ENCODE measurements around the gene STARD6. TPM values are rescaled to one million over a fixed set of nuclear protein-coding genes. Genes with fewer than 3 reads are reported as not detected.

The STARD6 gene
- total and polyA plus RNA-seq, 4 donors, result not detected

DNA sequence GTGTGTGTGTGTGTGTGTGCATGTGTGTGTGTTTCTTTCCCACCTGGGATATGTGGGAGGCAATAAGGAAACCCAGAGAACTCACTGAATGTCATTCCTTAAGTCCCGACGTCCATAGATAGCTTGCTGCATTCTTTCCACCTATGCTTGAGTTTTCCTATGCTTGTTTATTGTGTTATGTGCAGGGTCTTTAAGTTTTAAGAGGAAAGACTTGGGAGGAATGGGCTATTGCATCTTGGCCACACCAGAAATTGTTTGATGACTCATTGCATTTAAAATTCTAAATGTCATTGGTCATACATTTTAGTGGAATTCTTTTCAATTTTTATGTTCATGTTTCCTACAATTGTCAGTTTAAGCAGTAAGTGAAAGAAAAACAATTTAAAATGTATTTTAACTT, 33.7 kb downstream of the STARD6 start:
- no peaks in the 10 kb centered on the region for H3K9me3 ChIP-seq (ENCODE audit: control insufficient read depth in 4 of 4, low read length in 3 of 4)
- no peaks in the 10 kb centered on the region for H3K4me1 ChIP-seq (ENCODE audit: control insufficient read depth in 4 of 4, insufficient read depth in 4 of 4, low read length in 3 of 4)
- no peak overlapping the region for H3K9ac ChIP-seq (ENCODE audit: low read depth in 1 of 2, low read length in 2 of 2)
- DNase-seq (ENCODE audit: low spot score), result no peak
- WGBS, result 89% methylated on average over 2 of the region's 2 CpGs
- no peaks in the 10 kb centered on the region for H3K27me3 ChIP-seq (ENCODE audit: control insufficient read depth in 4 of 4, insufficient read depth in 4 of 4, low read length in 3 of 4)
- H3K27ac ChIP-seq (ENCODE audit: low read depth in 1 of 2, low read length in 2 of 2), result no peak overlapping the region
- no peaks in the 10 kb centered on the region for H3K36me3 ChIP-seq (ENCODE audit: control insufficient read depth in 4 of 4, insufficient read depth in 3 of 4, low read depth in 1 of 4, low read length in 3 of 4)
- TF ChIP-seq EGR1 (IDR thresholded peaks at IDR 0.05; ENCODE audit: low read depth in 2 of 2) (no peak), HNF4G (IDR thresholded peaks at IDR 0.05) (no peak), YY1 (IDR thresholded peaks at IDR 0.05) (no peak), RAD21 (IDR thresholded peaks at IDR 0.05) (no peak), RXRA (IDR thresholded peaks at IDR 0.05) (no peak), FOXA2 (IDR thresholded peaks at IDR 0.05) (no peak), NR2F2 (IDR thresholded peaks at IDR 0.05) (no peak), GABPA (IDR thresholded peaks at IDR 0.05 in 1 of 2, conservative IDR thresholded peaks at IDR 0.05 in 1 of 2) (no peak)
- TF ChIP-seq, protein P1, sequence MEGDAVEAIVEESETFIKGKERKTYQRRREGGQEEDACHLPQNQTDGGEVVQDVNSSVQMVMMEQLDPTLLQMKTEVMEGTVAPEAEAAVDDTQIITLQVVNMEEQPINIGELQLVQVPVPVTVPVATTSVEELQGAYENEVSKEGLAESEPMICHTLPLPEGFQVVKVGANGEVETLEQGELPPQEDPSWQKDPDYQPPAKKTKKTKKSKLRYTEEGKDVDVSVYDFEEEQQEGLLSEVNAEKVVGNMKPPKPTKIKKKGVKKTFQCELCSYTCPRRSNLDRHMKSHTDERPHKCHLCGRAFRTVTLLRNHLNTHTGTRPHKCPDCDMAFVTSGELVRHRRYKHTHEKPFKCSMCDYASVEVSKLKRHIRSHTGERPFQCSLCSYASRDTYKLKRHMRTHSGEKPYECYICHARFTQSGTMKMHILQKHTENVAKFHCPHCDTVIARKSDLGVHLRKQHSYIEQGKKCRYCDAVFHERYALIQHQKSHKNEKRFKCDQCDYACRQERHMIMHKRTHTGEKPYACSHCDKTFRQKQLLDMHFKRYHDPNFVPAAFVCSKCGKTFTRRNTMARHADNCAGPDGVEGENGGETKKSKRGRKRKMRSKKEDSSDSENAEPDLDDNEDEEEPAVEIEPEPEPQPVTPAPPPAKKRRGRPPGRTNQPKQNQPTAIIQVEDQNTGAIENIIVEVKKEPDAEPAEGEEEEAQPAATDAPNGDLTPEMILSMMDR (IDR thresholded peaks at IDR 0.05; ENCODE audit: low read depth, low read length, missing input control), result no peak
- TF ChIP-seq, protein P2, sequence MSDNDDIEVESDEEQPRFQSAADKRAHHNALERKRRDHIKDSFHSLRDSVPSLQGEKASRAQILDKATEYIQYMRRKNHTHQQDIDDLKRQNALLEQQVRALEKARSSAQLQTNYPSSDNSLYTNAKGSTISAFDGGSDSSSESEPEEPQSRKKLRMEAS (IDR thresholded peaks at IDR 0.05), result no peak
- H3K4me3 ChIP-seq (ENCODE audit: low read depth in 1 of 3, low read length in 3 of 3), result no peak overlapping the region

DNA sequence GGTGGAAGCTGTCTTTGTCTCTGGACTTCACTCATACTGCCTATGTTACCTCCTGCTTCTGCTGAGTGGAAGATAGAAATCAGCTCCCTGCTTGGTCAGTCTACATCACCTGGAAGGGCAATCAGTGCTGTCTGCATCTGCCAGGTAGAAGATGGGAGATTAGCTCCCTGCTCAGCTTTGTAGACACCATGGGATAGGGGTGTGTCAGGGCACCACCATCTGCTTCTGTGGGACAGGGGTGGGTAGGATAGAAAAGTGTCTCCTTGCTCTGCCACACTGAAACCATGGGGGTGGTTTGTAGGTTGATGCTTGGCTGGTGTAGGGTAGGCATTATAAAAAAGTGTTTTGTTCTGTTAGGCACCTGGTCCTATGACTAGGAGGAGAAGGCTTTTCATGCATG, 34.1 kb downstream of the STARD6 start:
- DNase-seq (ENCODE audit: low spot score), result no peak
- Histone ChIP-seq H3K4me1 (ENCODE audit: control insufficient read depth in 4 of 4, insufficient read depth in 4 of 4, low read length in 3 of 4) (no peaks in the 10 kb centered on the region), H3K36me3 (ENCODE audit: control insufficient read depth in 4 of 4, insufficient read depth in 3 of 4, low read depth in 1 of 4, low read length in 3 of 4) (no peaks in the 10 kb centered on the region), H3K27ac (ENCODE audit: low read depth in 1 of 2, low read length in 2 of 2) (no peak overlapping the region), H3K9me3 (ENCODE audit: control insufficient read depth in 4 of 4, low read length in 3 of 4) (no peaks in the 10 kb centered on the region), H3K27me3 (ENCODE audit: control insufficient read depth in 4 of 4, insufficient read depth in 4 of 4, low read length in 3 of 4) (no peaks in the 10 kb centered on the region), H3K4me3 (ENCODE audit: low read depth in 1 of 3, low read length in 3 of 3) (no peak overlapping the region), H3K9ac (ENCODE audit: low read depth in 1 of 2, low read length in 2 of 2) (no peak overlapping the region)
- TF ChIP-seq RXRA (IDR thresholded peaks at IDR 0.05) (no peak), TAF1 (conservative IDR thresholded peaks at IDR 0.05) (no peak), SP1 (IDR thresholded peaks at IDR 0.05) (no peak), RAD21 (IDR thresholded peaks at IDR 0.05) (no peak), EGR1 (IDR thresholded peaks at IDR 0.05; ENCODE audit: low read depth in 2 of 2) (no peak), GABPA (IDR thresholded peaks at IDR 0.05 in 1 of 2, conservative IDR thresholded peaks at IDR 0.05 in 1 of 2) (no peak), FOXA2 (IDR thresholded peaks at IDR 0.05) (no peak), HNF4A (conservative IDR thresholded peaks at IDR 0.05) (no peak), YY1 (IDR thresholded peaks at IDR 0.05) (no peak)
- TF ChIP-seq, protein P3, sequence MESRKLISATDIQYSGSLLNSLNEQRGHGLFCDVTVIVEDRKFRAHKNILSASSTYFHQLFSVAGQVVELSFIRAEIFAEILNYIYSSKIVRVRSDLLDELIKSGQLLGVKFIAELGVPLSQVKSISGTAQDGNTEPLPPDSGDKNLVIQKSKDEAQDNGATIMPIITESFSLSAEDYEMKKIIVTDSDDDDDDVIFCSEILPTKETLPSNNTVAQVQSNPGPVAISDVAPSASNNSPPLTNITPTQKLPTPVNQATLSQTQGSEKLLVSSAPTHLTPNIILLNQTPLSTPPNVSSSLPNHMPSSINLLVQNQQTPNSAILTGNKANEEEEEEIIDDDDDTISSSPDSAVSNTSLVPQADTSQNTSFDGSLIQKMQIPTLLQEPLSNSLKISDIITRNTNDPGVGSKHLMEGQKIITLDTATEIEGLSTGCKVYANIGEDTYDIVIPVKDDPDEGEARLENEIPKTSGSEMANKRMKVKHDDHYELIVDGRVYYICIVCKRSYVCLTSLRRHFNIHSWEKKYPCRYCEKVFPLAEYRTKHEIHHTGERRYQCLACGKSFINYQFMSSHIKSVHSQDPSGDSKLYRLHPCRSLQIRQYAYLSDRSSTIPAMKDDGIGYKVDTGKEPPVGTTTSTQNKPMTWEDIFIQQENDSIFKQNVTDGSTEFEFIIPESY (IDR thresholded peaks at IDR 0.05), result no peak

DNA sequence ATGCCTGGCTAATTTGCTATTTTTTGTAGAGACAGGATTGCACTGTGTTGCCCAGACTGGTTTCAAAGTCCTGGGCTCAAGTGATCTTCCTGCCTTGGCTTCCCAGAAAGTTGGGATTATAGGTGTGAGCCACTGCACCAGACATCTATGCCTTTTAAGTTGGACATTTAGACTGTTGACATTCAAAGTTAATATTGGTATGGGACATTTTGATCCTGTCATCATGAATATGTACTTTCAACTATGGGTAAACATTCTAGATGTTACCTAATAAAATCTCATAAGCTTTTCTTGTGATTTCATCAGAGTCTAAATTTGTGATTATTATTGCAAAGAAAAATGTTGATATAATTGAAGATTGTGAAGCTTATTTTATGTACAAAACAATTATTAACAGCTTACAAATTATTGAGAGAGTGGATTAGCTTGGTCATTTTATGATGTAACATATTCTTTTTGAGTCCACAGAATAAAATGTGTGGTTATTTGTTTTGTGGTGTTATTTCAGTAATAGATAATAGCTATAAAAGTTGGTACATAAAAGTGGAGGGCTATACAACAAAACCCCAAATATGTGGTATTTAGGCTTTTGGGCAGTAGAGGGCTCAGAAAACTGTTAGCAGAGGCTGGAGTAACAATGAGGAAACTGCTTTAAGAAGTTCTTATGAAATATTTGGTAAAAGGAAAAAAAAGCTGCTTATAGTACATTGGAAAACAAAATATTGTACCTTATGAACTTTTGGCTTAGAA, 41.4 kb downstream of the STARD6 start:
- Histone ChIP-seq H3K4me3 (ENCODE audit: low read depth in 1 of 3, low read length in 3 of 3) (no peak overlapping the region), H3K4me1 (ENCODE audit: control insufficient read depth in 4 of 4, insufficient read depth in 4 of 4, low read length in 3 of 4) (no peaks in the 10 kb centered on the region), H3K9me3 (ENCODE audit: control insufficient read depth in 4 of 4, low read length in 3 of 4) (no peaks in the 10 kb centered on the region), H3K27ac (ENCODE audit: low read depth in 1 of 2, low read length in 2 of 2) (no peak overlapping the region), H3K36me3 (ENCODE audit: control insufficient read depth in 4 of 4, insufficient read depth in 3 of 4, low read depth in 1 of 4, low read length in 3 of 4) (no peaks in the 10 kb centered on the region), H3K27me3 (ENCODE audit: control insufficient read depth in 4 of 4, insufficient read depth in 4 of 4, low read length in 3 of 4) (no peaks in the 10 kb centered on the region), H3K9ac (ENCODE audit: low read depth in 1 of 2, low read length in 2 of 2) (no peak overlapping the region)
- DNase-seq (ENCODE audit: low spot score), result no peak
- TF ChIP-seq, protein P1 (IDR thresholded peaks at IDR 0.05; ENCODE audit: low read depth, low read length, missing input control), result no peak
- TF ChIP-seq HNF4G (IDR thresholded peaks at IDR 0.05) (no peak), TAF1 (conservative IDR thresholded peaks at IDR 0.05) (no peak), RXRA (IDR thresholded peaks at IDR 0.05) (no peak), HNF4A (conservative IDR thresholded peaks at IDR 0.05) (no peak)
- TF ChIP-seq, protein P4, sequence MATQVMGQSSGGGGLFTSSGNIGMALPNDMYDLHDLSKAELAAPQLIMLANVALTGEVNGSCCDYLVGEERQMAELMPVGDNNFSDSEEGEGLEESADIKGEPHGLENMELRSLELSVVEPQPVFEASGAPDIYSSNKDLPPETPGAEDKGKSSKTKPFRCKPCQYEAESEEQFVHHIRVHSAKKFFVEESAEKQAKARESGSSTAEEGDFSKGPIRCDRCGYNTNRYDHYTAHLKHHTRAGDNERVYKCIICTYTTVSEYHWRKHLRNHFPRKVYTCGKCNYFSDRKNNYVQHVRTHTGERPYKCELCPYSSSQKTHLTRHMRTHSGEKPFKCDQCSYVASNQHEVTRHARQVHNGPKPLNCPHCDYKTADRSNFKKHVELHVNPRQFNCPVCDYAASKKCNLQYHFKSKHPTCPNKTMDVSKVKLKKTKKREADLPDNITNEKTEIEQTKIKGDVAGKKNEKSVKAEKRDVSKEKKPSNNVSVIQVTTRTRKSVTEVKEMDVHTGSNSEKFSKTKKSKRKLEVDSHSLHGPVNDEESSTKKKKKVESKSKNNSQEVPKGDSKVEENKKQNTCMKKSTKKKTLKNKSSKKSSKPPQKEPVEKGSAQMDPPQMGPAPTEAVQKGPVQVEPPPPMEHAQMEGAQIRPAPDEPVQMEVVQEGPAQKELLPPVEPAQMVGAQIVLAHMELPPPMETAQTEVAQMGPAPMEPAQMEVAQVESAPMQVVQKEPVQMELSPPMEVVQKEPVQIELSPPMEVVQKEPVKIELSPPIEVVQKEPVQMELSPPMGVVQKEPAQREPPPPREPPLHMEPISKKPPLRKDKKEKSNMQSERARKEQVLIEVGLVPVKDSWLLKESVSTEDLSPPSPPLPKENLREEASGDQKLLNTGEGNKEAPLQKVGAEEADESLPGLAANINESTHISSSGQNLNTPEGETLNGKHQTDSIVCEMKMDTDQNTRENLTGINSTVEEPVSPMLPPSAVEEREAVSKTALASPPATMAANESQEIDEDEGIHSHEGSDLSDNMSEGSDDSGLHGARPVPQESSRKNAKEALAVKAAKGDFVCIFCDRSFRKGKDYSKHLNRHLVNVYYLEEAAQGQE (IDR thresholded peaks at IDR 0.05), result no peak
